DMS 273 (cell line): ENCODE measurements around the gene BSND.

Experiments used
- DNase-seq: peaks from one replicate; lab custom pipeline; 2025; ENCODE audit not compliant: unreplicated experiment; lab: John Stamatoyannopoulos, UW

The BSND gene

DNA sequence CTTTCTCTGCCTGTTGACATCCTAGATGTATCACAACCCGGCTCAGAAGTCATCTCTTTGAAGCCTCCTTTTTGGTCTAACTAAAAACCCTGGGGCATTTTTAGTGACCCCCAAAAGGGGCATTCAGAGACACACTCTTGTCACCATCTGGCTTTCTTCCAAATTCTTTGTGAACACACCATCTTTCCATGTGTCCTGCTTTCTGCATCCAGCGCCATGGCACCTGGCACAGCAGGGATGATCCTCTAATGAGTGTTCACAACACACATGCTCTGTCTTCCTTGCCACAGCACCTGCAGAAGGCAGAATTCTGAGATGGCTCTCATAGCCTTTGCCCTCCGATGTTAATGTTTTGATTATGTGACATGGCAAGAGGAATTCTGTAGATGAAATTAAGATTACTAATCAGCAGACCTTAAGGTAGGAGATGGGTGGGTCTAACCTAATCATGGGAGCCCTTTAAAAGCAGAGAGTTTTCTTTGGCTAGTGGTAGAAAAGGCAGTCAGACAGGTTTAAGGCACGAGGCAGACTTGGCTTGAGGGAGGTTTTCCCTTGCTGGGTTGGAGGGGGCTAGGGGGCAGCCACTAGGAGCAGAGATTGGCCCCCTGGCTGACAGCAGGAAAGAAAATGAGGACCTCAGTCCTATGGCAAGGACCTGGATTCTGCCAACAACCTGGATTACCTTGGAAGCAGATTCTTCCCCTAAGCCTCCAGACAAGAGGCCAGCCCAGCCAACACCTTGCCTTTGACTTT is 23.2 kb upstream of the BSND start:
- no peak for DNase-seq

DNA sequence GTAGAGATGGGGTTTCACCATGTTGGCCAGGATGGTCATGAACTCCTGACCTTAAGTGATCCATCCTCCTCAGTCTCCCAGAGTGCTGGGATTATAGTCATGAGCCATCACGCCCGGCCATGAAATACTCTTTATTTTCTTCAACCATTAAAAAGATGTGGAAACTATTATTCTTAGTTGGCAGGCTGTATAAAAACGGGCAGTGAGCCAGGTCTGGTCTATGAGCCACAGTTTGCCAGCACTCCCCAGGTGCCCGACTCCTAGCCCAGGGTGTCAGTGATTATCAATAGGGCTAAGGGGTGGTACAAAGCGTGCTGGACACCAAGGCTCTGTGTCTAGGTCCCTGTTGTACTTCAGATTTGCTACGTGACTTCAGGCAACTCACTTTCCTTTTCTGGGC is 22.0 kb upstream of the BSND start:
- DNase-seq, result no peak

DNA sequence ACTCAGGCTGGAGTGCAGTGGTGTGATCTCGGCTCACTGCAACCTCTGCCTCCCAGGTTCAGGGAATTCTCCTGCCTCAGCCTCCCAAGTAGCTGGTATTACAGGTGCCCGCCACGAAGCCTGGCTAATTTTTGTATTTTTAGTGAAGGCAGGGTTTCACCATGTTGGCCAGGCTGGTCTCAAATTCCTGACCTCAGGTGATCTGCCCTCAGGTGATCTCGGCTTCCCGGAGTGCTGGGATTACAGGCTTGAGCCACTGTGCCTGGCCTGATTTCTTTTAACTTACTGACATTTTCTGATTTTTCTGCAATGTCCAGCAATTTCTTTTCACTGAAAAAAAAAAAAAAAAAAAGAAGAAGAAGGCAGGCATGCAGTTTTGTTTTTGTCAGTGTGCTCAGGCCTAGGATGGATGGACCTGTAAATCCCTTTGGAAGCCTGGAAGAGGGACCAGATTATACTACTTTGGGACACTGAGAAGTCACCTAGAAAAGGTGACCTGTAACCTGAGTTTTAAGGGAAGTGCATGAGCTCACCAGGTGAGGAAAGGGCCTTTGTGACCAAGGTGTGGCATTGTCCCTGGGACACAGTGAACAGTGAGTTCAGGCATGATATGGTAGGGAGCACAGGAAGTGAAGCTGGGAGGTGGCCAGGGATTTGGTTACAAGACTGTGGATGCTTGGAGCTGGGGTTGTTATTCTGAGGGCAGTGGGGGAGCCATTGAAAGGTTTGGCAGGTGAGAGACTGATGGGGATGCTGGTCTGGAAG is 21.0 kb upstream of the BSND start:
- DNase-seq, result no peak

DNA sequence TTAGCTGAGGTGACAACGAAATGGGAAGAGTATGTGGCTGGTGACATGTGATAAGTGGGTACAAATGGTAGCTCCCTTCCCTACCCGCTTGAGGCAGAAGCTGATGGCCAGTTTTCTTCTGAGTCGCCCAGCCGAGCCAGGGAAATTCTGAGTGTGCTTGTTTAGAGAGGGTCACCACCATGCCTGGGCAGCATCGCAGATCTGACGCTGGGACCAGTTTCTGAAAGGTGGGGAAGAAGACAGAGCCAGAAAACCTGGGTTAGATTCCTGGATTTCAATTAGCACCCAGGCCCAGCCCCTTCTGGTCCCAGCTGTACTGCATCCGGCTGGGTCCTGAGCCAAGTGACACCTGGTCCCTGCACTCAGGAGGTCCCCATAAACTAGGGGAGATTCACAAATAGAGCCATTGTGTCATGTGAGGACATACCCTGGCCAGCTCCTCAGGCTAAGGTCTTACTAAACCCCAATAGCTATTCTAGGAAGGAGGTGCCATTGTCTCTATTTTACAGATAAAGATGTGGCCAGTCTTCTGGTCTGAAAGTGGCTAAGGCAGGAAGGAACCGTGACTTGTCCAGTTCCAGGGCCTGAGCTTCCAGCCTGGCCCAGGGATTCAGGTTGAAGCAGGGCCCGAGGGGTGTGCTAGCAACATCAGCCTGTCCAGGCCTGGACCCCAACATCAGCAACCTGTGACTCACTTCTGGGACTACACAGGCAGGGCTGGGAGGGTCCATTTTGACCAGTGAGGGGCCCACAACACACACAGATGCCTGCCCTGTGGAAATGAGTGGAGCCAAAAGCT is 20.0 kb upstream of the BSND start:
- no peak for DNase-seq

DNA sequence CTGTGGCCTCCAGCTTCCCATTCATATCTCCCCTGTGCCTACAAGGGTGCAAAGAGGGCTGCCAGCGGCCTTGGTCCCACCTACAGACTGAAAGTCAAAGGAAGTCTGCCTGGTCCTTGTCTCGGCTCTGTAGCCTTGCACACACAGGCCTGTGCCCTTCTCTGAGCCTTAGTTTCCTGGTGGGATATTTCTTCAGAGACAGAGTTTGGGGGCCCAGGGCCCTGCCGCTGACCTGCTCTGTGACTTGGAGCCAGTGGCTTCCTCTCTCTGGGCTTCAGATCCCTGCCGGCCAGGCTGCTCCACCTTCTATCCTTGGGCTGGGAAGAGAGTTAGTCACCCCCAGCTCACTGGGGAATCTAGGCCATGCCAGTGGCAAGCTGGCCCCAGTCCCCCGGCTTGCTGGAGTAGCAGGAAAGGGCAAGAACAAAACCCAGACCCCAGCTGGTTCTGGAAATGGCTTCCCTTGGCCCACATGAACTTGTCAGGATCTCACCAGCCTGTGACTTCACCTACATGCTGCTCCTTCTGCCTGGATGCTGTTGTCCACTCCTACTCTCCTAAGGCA is 19.3 kb upstream of the BSND start:
- no peak for DNase-seq

DNA sequence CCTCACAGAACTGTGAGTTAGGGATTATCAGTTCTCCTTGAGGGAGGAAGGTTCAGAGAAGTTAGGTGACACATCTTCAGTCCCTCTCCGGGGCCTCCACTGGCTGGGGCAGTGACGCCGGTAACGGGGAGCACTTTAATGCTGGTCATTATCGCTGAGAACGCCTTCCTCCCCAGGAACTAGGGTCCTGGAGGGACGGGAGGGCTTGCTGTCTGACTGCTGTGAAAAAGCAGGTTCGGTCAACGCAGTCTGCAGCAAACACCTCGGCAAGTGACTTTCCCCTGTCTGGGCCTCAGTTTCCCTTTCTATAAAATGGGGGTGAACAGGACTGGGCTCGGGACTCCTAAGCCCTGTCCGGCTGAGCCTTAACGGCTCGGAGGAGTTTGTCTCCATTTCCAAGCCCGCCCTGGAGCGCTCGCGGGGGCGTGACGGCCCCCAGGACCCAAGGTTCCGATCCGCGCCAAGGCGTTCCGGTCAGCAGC is 18.6 kb upstream of the BSND start:
- no peak for DNase-seq

DNA sequence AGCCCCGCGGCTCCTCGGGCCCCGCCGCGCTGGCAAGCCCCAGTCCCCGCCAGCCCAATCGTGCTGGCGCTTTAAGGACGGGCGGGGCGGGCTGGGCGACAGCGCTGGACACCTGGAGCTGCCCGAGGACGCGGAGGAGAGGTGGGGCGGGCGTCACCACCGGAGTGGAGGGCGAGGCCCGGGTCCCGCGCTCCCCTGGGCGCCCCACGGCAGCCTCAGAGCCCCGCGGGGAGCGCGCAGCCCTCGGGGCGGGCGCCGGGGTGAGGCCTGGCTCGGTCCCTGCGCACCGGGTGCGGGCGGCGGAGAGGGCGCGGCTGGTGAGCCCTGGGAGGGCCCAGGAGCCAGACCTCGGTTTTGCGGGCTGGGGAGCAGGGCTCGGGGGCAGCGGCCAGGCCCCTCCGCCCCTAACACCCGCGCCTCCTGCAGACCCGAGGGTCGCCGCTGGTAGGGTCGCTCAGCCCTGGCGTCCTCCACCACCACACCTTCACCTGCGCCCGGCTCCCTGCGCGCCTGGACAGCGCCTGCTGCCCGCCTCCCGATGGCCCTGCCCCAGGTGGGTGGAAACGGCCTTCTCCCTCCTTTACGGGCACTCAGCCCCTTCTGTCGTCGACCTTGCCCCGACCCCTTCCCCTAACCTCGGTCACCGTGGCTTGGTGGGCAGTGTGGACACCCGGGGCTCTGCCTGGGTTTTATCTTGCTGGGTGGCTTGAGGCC is 18.0 kb upstream of the BSND start, which contains the start of gene TMEM61:
TMEM61 (plus strand) TSS at position 101 of the 714 bp plus-strand sequence; CDS start at position 539, 438 bp downstream.
- DNase-seq, result peak; percentile 46

DNA sequence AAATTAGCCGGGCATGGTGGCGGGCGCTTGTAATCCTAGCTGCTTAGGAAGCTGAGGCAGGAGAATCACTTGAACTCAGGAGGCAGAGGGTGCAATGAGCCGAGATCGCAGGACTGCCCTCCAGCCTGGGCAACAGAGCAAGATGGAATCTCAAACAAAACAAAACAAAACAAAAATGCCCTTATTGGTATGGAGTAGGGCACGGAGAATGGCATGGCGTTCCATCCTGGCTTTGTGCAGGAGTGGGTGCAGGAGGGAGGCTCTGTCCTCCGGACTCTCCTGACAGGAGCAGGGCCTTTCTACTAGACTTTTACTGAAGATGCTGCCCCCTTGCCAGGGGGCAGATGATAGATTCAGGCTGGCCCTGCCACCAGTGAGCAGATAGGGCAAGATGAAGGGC is 17.3 kb upstream of the BSND start:
- no peak for DNase-seq

DNA sequence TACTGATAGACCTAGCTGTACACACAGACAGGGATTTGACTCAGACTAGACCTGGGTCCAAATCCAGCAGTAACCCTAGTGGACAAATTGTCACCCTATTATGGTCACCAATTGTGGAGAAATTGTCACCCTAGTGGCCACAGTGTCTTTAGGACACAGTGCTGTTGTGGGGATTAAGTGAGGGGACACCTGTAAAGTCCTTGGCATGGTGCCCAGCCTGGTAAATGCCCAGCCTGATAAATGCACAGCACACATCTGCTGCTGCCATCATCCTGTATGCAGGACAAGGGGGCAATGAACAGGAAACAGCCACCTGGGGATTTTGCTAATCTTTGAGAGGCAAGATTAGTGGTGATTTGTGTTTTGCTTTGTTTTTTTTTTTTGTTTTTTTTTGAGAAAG is 16.0 kb upstream of the BSND start:
- peak; percentile 60 for DNase-seq

DNA sequence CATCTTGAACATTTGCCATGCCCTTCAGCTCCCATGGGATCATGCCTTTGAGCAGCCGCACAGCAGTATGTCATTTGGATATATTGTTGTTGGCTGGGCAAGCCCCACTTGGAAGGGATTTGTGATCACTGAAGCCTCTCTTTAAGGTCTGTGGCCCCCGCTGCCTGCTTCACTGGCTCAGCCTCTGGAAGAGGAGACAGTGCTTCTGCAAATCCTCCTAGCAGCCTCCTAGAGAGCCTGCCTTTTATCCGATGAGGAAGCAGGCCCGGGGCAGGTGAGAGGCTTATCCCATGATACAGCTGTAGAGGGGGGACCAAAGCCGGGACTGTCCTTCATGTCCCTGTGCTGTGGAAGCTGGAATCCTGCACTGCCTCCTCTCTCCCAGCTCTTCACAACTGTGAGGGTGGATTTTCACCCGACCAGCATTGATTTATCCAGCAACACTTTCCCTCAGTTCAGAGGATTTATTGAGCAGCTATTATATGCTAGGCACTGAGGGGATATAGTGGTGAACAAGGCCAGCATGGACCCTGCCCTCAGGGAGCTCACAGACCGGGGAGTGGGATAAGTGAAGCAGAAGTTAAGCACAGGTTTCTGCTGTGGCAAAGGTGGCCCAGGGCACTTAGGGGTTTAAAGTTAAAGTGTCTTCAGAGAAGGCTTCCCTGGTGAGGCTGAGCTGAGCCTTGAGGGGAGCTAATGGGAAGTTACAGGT is 14.4 kb upstream of the BSND start:
- peak; percentile 45 for DNase-seq

DNA sequence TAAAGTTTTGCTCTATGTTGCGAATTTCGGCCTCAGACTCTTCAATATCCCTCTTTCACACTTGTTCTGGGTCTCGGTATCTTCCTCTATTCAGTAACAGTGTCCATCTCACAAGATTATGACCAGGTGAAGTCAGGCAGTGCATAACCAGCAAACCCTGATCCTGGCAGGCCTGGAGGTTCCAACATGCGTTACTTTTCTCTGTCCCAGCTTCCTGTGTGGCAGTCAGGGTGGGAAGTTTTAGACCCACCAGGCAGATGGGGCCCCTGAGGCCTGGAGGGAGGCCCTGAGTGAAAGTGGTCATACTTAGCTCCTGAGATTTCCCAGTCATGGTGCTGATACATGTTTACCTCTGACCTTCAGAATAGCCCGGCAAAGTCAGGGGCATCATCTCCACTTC is 13.2 kb upstream of the BSND start:
- DNase-seq, result no peak

DNA sequence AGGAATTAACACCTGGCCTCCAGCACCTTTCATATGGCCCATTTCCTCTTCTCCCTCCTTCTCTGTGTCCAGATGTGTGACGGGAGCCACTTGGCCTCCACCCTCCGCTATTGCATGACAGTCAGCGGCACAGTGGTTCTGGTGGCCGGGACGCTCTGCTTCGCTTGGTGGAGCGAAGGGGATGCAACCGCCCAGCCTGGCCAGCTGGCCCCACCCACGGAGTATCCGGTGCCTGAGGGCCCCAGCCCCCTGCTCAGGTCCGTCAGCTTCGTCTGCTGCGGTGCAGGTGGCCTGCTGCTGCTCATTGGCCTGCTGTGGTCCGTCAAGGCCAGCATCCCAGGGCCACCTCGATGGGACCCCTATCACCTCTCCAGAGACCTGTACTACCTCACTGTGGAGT is 12.7 kb upstream of the BSND start:
- no peak for DNase-seq

DNA sequence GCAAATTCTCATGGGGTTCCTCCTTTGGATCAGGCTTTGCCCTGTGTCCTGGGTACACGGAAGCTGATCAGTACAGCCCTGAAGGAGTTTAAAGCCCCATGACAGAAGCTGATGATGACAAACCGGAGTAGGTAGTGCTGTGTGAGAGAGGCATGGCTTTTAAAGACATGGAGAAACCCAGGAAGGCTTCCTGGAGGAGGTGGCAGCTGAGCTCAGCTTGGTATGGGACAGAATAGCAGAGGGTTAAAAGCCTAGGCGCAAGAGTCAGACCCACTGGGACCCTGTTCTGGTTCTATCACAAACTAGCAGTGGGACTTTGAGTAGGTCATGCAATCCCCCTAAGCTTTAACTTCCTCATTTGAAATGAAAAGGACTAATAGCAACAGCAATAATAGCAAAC is 12.2 kb upstream of the BSND start:
- no peak for DNase-seq

DNA sequence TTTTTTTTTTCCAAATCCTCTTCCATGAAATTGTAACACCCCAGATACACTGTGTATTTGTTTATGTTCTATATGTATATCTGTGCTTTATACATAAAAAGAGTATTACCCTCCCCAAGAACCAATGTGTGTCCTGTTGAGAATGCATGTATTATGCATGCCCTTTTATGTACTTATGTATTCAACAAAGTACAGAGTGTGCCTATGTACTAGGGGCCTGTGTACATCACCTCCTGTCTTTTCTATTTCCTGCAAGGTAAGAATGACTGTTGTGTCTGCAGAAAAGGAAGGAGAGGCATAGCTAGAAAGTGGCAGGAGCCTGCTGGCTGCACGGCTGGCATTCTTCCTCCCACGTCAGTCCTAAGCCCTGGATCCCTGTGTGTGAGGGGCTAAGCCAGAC is 11.3 kb upstream of the BSND start:
- DNase-seq, result no peak

DNA sequence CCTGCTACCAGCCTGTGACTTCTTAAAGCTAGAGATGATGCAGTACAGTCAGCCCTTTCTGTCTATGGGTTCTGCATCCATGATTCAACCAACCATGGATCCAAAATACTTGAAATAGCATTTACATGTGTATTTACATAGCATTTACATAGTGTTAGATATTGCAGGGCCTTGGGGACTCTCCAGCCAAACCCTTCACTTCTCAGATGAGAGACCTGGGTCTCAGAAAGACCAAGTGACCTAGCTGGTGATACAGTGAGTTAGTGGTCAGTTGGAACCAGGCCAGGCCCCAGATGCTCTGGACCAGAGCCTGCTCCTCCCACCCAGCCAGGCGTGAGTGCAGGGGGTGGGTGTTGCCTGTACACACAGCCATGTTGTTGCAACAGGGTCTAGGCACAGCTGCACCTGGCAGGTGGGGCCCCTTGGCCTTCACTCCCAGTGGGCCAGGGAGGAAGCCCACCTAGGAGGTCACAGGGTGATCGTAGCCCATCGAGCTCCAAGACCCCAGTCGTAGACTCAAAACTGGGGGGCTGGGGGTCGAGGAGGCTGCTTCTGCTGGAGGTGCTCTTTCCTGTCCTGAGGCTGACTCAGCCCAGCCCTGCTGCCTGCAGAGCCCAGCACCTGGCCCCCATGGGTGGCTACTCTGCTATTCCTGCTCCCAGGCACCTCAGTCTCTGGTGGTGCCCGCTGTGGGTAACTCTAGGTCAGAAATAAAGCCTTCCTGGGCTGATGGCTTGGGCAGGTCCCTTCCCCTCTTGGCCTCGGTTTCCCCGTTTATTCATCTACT is 10.6 kb upstream of the BSND start:
- DNase-seq, result no peak

DNA sequence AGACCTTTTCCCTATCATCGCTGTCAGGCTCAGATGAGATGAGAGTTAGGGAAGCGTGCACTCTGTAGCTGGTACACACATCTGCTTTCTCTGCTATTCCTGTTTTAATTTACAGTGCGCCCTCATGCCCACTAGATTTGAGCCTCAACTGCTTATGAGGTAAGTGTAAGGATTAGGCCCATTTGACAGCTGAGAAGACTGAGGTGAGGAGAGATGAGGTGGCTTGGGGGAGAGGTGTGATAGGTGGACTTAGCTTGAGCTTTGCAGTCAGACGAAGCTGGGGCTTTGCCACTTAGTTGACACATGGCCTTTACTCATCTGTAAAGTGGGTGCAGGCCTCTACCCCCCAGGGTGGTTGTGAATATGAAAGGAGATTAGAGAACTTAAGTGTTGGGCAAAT is 9.8 kb upstream of the BSND start:
- no peak for DNase-seq

DNA sequence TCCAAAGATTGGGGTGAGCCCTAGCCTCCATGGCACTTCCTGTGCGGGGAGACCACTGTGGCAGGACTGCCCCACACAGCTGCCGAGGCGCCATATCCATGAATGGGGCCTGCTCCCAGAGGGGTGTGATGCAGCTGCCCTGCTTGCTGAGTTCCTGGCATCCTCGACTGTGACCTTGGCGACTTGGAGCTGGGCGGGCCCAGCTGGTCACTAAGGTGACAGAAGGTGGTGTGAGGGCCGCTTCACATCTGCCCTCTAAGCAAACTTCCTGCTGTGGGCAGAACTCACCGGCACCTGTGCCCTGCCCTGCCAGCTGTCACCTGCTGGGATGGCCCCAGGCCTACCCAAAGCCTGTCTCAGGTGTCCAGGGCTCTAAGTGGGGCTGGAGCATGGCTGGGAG is 9.3 kb upstream of the BSND start:
- peak; percentile 52 for DNase-seq

DNA sequence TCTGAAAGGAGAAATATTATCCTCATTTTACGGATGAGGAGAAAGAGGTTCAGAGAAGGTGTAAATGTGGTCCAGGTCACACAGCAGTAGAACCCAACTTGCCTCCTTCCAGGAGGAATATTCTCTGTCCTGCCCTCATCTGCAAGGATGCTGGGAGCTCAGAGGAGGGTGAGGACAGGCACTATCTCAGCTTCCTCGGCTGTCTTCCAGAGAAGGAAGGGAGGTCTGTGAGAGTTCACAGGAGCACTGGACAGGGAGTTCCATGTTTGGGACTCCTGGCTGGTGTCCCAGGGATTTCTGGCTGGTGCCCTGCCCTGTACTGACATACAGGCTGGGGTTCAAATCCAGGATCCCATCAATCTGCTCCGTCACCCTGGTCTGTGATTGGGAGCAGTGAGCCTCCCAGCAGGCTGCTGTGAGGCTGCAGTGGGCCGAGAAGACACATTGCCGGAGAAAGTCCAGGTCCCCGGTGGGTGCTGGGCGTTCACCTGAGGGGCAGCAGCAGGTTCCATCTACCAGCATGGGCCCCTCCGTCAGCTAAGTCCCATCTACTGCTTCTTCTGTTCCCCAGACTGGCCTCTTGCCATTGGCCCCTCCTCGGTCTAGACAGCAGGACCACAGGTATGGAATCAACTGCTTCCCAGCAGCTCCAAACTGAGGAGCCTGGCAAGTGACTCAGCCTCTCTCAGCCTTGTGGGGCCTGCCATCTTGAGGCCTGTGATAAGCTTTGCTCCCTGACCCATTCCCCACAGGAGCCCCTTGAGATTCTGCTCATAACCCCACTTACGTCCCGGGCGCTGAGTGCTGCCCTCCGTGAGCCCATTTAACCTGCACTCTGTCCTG is 8.5 kb upstream of the BSND start:
- no peak for DNase-seq
